CD4-positive, alpha-beta T cell treated with Interleukin-1 beta for 1 hour (primary cell): Measurements from ENCODE around the gene INPP5A.

ENCODE experiments used
- DNase-seq, 2 donors: peaks; one replicate each; pipeline ENCODE4 v3.0.0-alpha.2; 2020 to 2022

INPP5A gene

DNA sequence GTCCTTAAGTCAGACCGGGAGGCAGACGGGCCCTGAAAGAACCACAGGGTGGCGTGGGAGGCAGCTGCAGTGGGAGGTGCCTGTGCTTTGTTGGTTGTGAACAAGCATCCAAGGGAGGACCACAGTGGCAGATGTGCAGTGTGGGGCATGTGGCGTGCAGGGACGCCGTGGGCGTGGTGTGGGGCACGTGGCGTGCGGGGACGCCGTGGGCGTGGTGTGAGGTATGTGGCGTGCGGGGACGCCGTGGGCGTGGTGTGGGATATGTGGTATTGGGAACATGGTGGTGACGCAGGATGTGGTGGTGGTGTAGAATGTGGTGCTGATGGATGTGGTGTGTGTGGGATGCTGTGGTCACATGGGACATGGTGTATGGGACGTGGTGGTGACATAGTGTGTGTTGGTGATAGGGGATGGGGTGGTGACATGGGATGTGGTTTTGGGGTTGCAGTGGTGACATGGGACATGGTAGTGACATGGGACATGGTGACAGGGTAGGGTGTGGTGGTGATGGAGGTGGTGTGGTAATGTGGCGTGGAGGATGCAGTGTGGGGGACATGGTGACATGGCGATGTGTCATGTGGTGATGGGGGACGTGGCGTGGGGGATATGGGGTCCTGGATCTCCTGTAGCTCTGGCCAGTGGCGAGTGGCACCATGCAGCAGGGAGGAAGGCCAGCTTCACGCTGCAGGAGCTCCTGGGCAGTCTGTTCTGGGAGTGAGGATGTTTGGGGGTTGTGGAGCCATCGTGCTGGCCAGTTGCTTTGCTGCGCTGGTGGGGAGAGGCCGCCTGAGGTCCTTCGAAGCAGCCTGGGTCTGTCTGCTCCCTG is 78.8 kb downstream of the INPP5A start:
- peak; percentile 38 to 55 for DNase-seq

GRCh38 chr10:132616996-132617736 is 79.6 kb downstream of the INPP5A start:
- no peak for DNase-seq

- no peak for DNase-seq
Observed at GRCh38 chr10:132617737-132618052, 80.1 kb downstream of the INPP5A start.

DNA sequence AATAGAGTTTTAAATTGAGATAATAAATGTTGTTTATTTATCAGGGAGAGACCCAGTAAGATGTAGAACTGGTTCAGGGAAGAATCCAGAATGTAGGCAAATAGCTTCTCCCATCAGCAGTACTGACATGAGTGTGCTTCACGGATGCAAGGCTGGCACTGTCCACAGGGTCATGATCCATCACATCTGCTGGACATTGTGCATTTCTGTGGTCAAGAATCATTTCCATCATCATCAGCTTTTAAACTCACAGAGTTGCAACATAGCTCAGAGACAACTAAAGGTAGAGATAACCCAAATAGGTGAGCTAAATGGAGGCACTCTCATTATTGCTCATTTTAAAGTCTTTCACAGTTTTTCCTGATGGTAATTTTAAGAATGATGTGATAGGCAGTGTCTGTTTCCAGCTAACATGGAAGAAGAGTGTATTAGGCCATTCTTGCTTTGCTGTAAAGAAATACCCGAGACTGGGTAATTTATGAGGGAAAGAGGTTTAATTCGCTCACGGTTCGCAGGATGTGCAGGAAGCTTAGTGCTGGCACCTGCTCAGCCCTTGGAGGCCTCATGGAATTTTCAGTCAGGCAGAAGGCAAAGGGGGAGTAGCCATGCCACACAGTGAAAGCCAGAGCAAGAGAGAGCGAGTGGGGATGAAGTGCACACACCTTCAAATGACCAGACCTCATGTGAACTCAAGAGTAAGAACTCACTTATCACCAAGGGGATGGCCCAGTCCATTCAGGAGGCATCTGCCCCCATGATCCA is 80.8 kb downstream of the INPP5A start:
- no peak for DNase-seq

GRCh38 chr10:132619927-132620326 is 82.3 kb downstream of the INPP5A start:
- no peak for DNase-seq

DNA sequence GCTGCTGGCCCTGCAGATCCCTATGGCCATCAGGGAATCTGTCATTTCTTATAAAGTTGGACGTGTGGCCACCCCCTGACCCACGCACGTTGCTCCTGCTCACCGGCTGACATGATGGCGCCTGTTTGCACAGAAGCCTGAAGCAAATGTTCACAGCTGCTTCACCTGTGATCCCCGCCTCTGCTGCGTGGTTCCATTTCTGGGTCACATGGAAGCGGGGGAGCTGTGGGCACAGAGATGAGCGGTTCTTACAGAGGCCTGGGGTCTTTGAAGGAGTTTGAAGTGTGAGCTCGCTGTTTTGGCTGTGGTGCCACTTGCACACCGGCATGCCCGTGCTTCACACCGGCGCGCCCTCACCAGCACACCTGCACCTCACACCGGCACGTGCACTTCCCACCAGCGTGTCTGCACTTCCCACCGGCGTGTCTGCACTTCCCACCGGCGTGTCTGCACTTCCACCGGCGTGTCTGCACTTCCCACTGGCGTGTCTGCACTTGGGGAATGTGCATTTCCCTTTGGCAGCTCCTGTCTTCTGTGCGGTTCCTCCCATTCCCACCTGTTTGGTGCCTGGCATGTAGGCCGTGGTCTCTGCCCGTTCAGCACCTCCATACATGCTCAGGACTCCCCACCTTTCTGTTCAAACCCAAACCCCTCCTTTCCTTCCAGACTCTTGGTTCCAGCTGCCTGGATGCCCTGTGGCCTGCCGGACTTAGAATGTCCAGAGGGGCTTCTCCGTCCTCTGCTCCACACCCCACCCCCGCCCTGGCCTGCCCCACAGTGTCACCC is 86.7 kb downstream of the INPP5A start:
- DNase-seq = no peak

DNA sequence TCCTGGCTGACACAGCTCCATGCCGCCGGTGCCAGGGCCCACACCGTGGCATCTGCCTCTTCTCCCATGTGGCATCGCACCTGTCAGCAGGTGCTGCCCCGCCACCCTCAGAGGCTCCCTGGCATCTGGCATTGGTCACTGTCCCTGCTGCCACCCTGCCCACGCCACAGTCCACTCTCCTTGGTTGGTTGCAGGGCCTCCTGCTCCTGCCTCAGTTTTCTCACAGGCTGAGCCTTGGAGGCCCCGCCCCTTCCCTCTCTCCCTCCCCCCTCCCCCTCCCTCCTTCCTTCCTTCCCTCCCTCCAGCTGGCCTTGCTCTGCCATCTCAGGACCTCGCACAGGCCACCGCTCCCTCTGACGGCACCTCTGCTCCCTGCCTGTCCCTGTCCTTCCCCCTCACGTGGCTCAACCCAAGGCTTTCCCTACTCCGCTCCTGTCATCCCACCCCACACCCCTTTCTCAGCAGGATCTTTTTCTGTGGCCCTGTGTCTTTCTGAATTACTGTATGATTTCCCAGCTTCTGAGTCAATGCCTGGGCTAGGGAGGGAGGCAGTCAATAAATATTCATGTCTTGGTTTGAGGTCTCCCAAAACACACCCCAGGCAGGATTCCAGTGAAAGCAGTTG is 87.4 kb downstream of the INPP5A start:
- DNase-seq = no peak

- no peak for DNase-seq
Observed at GRCh38 chr10:132626019-132626760, 88.6 kb downstream of the INPP5A start.

GRCh38 chr10:132626761-132627665 is 89.4 kb downstream of the INPP5A start:
- no peak for DNase-seq

GRCh38 chr10:132627666-132628531 is 90.3 kb downstream of the INPP5A start:
- peak in 1 of 2 donors; percentile 19 for DNase-seq

DNA sequence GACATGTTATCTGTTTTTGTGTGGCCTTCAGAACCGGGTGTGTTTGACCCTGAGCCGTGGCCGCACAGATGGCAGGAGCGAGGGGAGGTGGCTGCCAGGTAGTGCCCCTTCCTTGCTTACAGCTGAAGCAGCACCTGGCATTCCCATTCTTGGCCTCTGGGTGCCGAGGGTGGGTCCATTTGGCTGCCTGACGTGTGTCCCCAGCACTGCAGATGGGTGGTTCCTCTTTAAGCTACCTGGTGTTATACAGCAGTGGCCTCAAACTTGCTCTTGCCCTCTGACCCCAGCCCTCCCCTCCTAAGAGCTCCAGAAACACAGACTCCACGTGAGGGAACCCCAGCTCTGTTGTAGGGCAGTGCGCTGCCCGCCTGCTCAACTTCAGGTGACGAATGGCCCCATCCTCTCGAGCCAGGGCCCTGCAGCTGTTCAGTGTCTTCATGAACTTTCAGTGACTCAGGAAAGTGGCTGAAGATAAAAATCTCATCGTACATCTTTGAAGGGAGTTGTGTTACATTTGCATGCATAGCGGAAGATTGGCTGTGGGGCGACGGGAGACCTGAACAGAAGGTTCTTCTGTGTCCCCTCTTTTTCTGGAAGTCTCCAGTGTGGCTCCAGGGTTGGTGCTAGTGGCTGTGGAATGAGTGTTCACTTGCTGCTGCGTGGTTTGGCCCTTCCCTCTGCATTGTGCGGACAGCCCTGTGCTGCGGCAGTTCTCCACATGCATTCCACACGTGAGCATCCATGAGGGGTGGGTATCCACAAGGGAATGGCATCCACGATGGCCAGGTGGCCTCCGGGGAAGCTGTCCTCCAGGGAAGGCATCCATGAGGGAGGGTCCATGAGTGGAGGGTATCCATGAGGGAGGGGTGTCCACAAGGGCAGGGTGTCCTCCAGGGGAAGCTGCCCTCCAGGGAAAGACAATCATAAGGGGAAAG is 91.6 kb downstream of the INPP5A start:
- no peak for DNase-seq

DNA sequence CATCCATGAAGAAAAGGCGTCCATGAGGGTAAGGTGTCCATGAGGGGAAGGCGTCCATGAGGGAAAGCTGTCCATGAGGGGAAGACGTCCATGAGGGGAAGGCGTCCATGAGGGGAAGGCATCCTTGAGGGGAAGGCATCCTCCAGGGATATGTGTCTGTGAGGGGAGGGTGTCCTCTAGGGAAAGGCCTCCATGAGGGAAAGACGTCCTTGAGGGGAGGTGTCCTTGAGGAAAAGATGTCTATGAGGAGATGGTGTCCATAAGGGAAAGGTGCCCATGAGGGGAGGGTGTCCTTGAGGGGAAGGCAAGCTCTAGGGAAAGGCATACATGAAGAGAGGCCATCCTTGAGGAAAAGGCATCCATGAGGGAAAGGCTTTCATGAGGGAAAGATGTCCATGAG is 92.6 kb downstream of the INPP5A start:
- no peak for DNase-seq

- DNase-seq = no peak
Observed at GRCh38 chr10:132630666-132631337, 93.2 kb downstream of the INPP5A start.

GRCh38 chr10:132631338-132631735 is 93.8 kb downstream of the INPP5A start:
- no peak for DNase-seq

- DNase-seq = no peak
Observed at GRCh38 chr10:132632091-132632561, 94.5 kb downstream of the INPP5A start.

- no peak for DNase-seq
Observed at GRCh38 chr10:132632851-132633684, 95.5 kb downstream of the INPP5A start.
